ENCODE measurements around the gene CLPSL2. TPM values are rescaled to one million over a fixed set of nuclear protein-coding genes. Genes with fewer than 3 reads are reported as not detected.

Gene CLPSL2
- total RNA-seq, 6 donors from 2014 or later, result not detected

DNA sequence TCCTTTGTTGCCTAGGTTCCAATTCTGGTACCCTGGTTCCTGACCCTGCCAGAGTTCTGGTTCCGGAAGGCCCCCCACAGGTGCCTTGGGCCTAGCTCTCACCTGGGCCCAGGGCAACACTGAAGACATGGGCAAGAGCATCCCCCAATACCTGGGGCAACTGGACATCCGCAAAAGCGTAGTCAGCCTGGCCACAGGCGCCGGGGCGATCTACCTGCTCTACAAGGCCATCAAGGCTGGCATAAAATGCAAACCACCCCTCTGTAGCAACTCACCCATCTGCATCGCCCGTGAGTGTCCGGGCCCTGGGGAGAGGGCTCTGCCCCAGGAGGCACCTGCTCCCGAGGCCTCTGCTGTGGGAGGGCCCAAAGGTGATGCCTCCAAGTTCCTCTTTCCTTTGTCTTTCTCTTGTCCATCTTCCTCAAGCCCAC lies 39.4 kb upstream of the CLPSL2 start, which contains the start of gene ARMC12:
Gene ARMC12, plus strand, starts transcription at position 51 of the 431 bp plus-strand sequence. Its CDS starts 77 bp downstream, at position 128.
- 95 to 97% methylated on average over 9 to 10 of the region's 10 CpGs for WGBS, 2 donors
- peak within 1 kb of the TSS in 2 of 4 donors; percentile 62 to 100 for H3K27ac ChIP-seq
- no peak for DNase-seq

GRCh38 chr6:35737413-35738211 lies 38.8 kb upstream of the CLPSL2 start:
- Histone ChIP-seq H3K4me3 (no peak overlapping the region), H3K9me3 (no peaks in the 10 kb centered on the region), H3K4me1 (peaks cover 36 to 41% (median 38%) of the 10 kb centered on the region in 4 donors), H3K36me3 (no peaks in the 10 kb centered on the region), H3K27ac (peak overlapping the region in 1 of 4 donors; percentile 21), H3K27me3 (no peaks in the 10 kb centered on the region)
- ATAC-seq (ENCODE audit: low FRiP score in 2 of 2) (peak; percentile 92), DNase-seq (peak in 1 of 2 donors; percentile 76)
- TF ChIP-seq EP300 (IDR thresholded peaks at IDR 0.05), result no peak
- no peak for TF ChIP-seq POLR2AphosphoS5 (IDR thresholded peaks at IDR 0.05)
- TF ChIP-seq POLR2A (IDR thresholded peaks at IDR 0.05), result no peak
- peak; percentile 73 to 95 (median 93) for TF ChIP-seq CTCF (IDR thresholded peaks at IDR 0.05)
- 56 to 59% methylated on average over 15 to 16 of the region's 16 CpGs for WGBS, 2 donors

More for the DNA sequence above, 39.4 kb upstream of the CLPSL2 start, which contains the start of gene ARMC12:
- peaks cover 38 to 47% (median 44%) of the 10 kb centered on the region in 4 donors for H3K4me1 ChIP-seq
- H3K4me3 ChIP-seq, result no peak within 1 kb of the TSS
- H3K9me3 ChIP-seq, result no peaks in the 10 kb centered on the region
- ATAC-seq (ENCODE audit: low FRiP score in 2 of 2), result no peak
- no peaks in the 10 kb centered on the region for H3K36me3 ChIP-seq
- H3K27me3 ChIP-seq, result no peaks in the 10 kb centered on the region
- TF ChIP-seq EP300 (IDR thresholded peaks at IDR 0.05) (no peak), POLR2AphosphoS5 (IDR thresholded peaks at IDR 0.05) (no peak)

DNA sequence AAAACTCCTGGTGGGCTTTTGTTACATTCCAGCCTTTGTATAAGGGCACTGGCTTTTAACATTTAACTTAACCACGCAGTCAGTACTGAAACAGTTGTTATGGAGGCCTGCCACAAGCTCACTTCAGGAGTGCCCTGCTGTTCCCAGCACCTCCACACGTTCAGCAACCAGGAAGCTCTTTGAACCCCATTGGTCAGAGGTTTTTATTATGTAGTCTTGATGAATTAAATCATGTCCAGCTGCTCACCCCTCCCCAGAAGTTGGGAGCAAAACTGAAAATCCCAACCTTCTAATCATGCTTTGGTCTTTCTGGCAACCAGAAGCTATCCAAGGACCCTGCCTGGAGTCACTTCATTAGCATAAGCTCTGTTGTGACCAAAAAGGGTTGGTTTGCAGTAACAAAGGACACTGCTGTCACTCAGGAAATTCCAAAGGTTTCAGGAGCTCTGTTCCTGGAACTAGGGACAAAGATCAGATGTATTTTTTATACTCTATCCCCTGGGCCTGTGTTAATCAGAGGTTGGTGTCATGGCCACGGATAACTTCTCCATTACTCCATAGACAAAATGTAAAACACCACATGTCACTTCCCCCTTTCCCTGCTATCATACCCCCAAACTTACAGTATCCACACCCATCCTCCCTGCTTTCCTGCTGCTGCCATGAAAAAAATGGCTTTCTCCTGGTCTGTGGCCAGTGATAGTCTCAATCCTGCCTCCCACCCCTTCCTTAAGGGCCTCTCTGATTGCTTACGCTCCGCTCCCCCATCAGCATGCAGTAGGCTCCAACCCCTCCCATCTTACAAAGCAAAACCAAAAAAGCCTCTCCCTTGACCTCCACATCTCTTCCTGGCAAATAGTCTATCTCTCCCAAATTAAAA lies 36.5 kb upstream of the CLPSL2 start:
- Histone ChIP-seq H3K36me3 (no peaks in the 10 kb centered on the region), H3K4me1 (peaks cover 20 to 23% (median 21%) of the 10 kb centered on the region in 4 donors), H3K27ac (peak overlapping the region in 1 of 4 donors; percentile 12), H3K4me3 (no peak overlapping the region), H3K27me3 (no peaks in the 10 kb centered on the region), H3K9me3 (no peaks in the 10 kb centered on the region)
- ATAC-seq (ENCODE audit: low FRiP score in 2 of 2), result no peak
- WGBS, 2 donors, result 71 to 73% methylated on average over 5 of the region's 5 CpGs
- DNase-seq, result no peak
- TF ChIP-seq POLR2AphosphoS5 (IDR thresholded peaks at IDR 0.05), result no peak
- no peak for TF ChIP-seq CTCF (IDR thresholded peaks at IDR 0.05)
- no peak for TF ChIP-seq POLR2A (IDR thresholded peaks at IDR 0.05)
- TF ChIP-seq EP300 (IDR thresholded peaks at IDR 0.05), result no peak

GRCh38 chr6:35742842-35743241 lies 33.6 kb upstream of the CLPSL2 start:
- no peak for DNase-seq
- Histone ChIP-seq H3K27me3 (no peaks in the 10 kb centered on the region), H3K4me3 (no peak overlapping the region), H3K36me3 (no peaks in the 10 kb centered on the region), H3K27ac (no peak overlapping the region), H3K4me1 (peaks cover 0 to 2% (median 0%) of the 10 kb centered on the region in 4 donors), H3K9me3 (no peaks in the 10 kb centered on the region)
- ATAC-seq (ENCODE audit: low FRiP score in 2 of 2), result no peak
- TF ChIP-seq CTCF (IDR thresholded peaks at IDR 0.05), result no peak
- 59 to 68% methylated on average over 8 of the region's 8 CpGs for WGBS, 2 donors

DNA sequence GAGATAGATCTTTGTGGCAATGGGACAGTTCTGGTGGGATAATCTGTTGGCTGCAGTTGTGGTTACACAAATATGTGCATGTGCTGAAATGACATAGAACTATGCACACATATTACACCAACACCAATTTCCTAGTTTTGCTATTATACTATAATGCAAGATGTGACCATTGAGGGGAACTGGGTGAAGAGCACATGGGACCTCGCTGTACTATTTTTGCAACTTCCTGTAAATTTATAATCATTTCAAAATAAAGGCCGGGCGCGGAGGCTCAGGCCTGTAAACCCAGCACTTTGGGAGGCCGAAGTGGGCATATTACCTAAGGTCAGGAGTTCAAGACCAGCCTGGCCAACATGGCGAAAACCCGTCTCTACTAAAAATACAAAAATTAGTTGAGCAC lies 30.9 kb upstream of the CLPSL2 start:
- Histone ChIP-seq H3K27ac (no peak overlapping the region), H3K36me3 (no peaks in the 10 kb centered on the region), H3K4me3 (no peak overlapping the region), H3K9me3 (no peaks in the 10 kb centered on the region), H3K27me3 (no peaks in the 10 kb centered on the region), H3K4me1 (no peaks in the 10 kb centered on the region)
- 73 to 78% methylated on average over 7 of the region's 7 CpGs for WGBS, 2 donors
- DNase-seq (peak in 1 of 2 donors; percentile 22), ATAC-seq (ENCODE audit: low FRiP score in 2 of 2) (peak in 1 of 2 donors; percentile 43)
- TF ChIP-seq POLR2A (IDR thresholded peaks at IDR 0.05) (no peak), CTCF (IDR thresholded peaks at IDR 0.05) (no peak), POLR2AphosphoS5 (IDR thresholded peaks at IDR 0.05) (no peak), EP300 (IDR thresholded peaks at IDR 0.05) (no peak)
